ENCODE measurements around the gene HDAC9. TPM values are rescaled to one million over a fixed set of nuclear protein-coding genes. Genes with fewer than 3 reads are reported as not detected.

Gene HDAC9
- total and polyA plus RNA-seq, 7 experiments from 2014 or later = 0.08 to 32.1 (median 0.30) TPM

GRCh38 chr7:18786196-18786727 lies 290.7 kb downstream of the HDAC9 start:
- POLR2A ChIA-PET = no interaction called here
- H3K4me1 Mint-ChIP-seq = no peaks in the 10 kb centered on the region

DNA sequence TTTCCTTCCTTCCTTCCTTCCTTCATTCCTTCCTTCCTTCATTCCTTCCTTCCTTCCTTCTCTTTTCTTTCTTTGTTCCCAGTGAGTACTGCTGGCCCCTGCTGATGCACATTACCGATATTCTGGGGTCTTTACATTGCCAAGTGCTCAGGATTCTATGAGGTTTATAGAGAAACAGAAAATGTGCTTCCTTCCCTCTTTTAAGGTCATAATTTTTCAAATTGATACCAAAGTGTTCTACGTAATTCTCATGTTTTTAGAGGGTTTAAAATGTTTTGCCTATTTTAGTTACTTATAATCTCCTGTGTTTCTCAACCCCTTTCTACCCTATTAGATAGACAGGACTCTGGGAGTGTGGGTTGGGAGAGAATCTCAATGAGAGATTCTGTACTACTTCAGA lies 291.2 kb downstream of the HDAC9 start:
- ChIA-PET CTCF (no interaction called here), POLR2A (no interaction called here)
- no peaks in the 10 kb centered on the region for H3K9me3 ChIP-seq (ENCODE audit: control insufficient read depth in 2 of 3, low read length in 3 of 3)
- Mint-ChIP-seq H3K9me3 (peaks cover 0 to 17% (median 7%) of the 10 kb centered on the region in 11 donors), H3K36me3 (peaks cover 0 to 3% (median 0%) of the 10 kb centered on the region in 5 donors), H3K4me3 (no peak overlapping the region), H3K4me1 (no peaks in the 10 kb centered on the region), H3K27me3 (no peaks in the 10 kb centered on the region), H3K27ac (no peak overlapping the region)
- DNase-seq (no peak), ATAC-seq (no peak)
- H3K4me1 ChIP-seq (ENCODE audit: control insufficient read depth in 2 of 2, insufficient read depth in 2 of 2, low read length in 2 of 2) = no peaks in the 10 kb centered on the region
- no peaks in the 10 kb centered on the region for H3K27me3 ChIP-seq (ENCODE audit: control insufficient read depth in 2 of 2, insufficient read depth in 2 of 2, low read length in 2 of 2)
- no peak overlapping the region for H3K4me3 ChIP-seq (ENCODE audit: low read length)
- H3K36me3 ChIP-seq (ENCODE audit: control insufficient read depth in 2 of 3, insufficient read depth in 3 of 3, low read length in 3 of 3) = no peaks in the 10 kb centered on the region
- no peak overlapping the region for H3K27ac ChIP-seq (ENCODE audit: low read depth, low read length)
- intact Hi-C loops (cut with micrococcal nuclease) = no loop called here

More at GRCh38 chr7:18786196-18786727, 290.7 kb downstream of the HDAC9 start:
- Histone ChIP-seq H3K4me1 (ENCODE audit: control insufficient read depth in 2 of 2, insufficient read depth in 2 of 2, low read length in 2 of 2) (no peaks in the 10 kb centered on the region), H3K9me3 (ENCODE audit: control insufficient read depth in 2 of 3, low read length in 3 of 3) (no peaks in the 10 kb centered on the region), H3K36me3 (ENCODE audit: control insufficient read depth in 2 of 3, insufficient read depth in 3 of 3, low read length in 3 of 3) (no peaks in the 10 kb centered on the region), H3K27me3 (ENCODE audit: control insufficient read depth in 2 of 2, insufficient read depth in 2 of 2, low read length in 2 of 2) (no peaks in the 10 kb centered on the region), H3K27ac (ENCODE audit: low read depth, low read length) (no peak overlapping the region), H3K4me3 (ENCODE audit: low read length) (no peak overlapping the region)
- Mint-ChIP-seq H3K27ac (no peak overlapping the region), H3K9me3 (peaks cover 0 to 17% (median 7%) of the 10 kb centered on the region in 11 donors), H3K4me3 (no peak overlapping the region), H3K27me3 (no peaks in the 10 kb centered on the region), H3K36me3 (peaks cover 0 to 3% (median 0%) of the 10 kb centered on the region in 5 donors)
- CTCF ChIA-PET = interaction anchor here (1.5 kb wide), 1 partner anchor 10 kb away, joined by 3 read pairs; no protein-coding TSS in a partner anchor
- no peak for ATAC-seq
- intact Hi-C loops (cut with micrococcal nuclease) = no loop called here
- no peak for DNase-seq

DNA sequence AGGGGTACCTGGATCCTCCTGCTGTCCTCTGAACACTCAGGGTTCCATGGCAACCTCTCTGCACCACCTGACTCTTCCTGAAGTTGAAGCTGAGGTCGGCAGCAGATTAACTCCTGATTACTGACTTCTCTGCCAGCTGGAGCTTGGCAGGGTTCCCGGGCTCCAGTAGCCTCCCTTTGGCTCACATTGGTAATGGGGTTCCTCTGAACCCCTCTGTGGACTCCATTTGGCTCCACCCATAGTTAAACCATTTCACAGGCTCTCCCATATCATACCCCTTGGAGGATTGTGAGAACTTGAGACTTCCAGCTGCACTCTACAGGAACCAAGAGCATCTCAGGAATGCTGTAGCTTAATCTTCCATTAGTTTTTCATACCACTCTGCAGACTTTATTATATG lies 292.5 kb downstream of the HDAC9 start:
- no peak for DNase-seq
- intact Hi-C loops (cut with micrococcal nuclease) = no loop called here
- CTCF ChIA-PET = no interaction called here
- Mint-ChIP-seq H3K4me1 (no peaks in the 10 kb centered on the region), H3K4me3 (no peak overlapping the region), H3K27ac (no peak overlapping the region), H3K9me3 (peaks cover 0 to 17% (median 7%) of the 10 kb centered on the region in 11 donors), H3K27me3 (no peaks in the 10 kb centered on the region), H3K36me3 (peaks cover 0 to 3% (median 0%) of the 10 kb centered on the region in 5 donors)
- no peaks in the 10 kb centered on the region for H3K4me1 ChIP-seq (ENCODE audit: control insufficient read depth in 2 of 2, insufficient read depth in 2 of 2, low read length in 2 of 2)
- no peaks in the 10 kb centered on the region for H3K27me3 ChIP-seq (ENCODE audit: control insufficient read depth in 2 of 2, insufficient read depth in 2 of 2, low read length in 2 of 2)
- H3K4me3 ChIP-seq (ENCODE audit: low read length) = no peak overlapping the region
- H3K27ac ChIP-seq (ENCODE audit: low read depth, low read length) = no peak overlapping the region
- H3K36me3 ChIP-seq (ENCODE audit: control insufficient read depth in 2 of 3, insufficient read depth in 3 of 3, low read length in 3 of 3) = no peaks in the 10 kb centered on the region
- H3K9me3 ChIP-seq (ENCODE audit: control insufficient read depth in 2 of 3, low read length in 3 of 3) = no peaks in the 10 kb centered on the region
- no peak for ATAC-seq
- POLR2A ChIA-PET = no interaction called here

DNA sequence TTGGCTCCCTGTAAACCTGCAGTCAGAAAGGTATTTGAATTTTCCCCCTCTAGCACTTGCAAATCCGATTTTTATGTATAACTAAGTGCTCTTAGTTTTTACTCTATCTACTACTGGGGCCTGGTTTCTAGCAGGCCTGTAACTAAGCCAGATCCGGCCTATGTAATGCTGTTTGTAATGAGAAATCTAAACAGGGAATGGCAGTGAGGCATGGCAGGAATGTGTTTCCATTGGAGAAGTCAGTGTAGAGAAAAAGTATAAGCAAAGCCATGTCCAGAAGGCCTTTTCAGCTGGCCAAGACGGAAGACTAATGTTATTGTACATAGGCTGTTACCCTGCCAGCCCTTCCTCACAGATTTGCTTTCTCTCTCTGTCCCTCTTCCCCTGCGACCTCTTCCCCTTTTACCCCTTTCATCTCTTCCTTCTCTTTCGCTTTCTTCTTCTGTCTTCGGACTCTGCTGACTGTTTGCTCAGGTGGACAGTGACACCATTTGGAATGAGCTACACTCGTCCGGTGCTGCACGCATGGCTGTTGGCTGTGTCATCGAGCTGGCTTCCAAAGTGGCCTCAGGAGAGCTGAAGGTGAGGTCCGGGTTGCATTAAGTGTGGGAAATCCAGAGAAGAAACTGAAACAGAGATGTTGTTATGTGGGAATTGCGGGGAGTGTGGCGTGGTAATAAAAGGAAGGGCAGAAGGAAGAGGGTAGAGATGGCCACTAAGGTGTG lies 297.5 kb downstream of the HDAC9 start:
- no peak overlapping the region for H3K27ac Mint-ChIP-seq
- ChIA-PET CTCF (no interaction called here), POLR2A (no interaction called here)
- H3K36me3 Mint-ChIP-seq = peaks cover 0 to 3% (median 0%) of the 10 kb centered on the region in 5 donors
- Histone ChIP-seq H3K27me3 (ENCODE audit: control insufficient read depth in 2 of 2, insufficient read depth in 2 of 2, low read length in 2 of 2) (no peaks in the 10 kb centered on the region), H3K4me1 (ENCODE audit: control insufficient read depth in 2 of 2, insufficient read depth in 2 of 2, low read length in 2 of 2) (no peaks in the 10 kb centered on the region), H3K9me3 (ENCODE audit: control insufficient read depth in 2 of 3, low read length in 3 of 3) (no peaks in the 10 kb centered on the region), H3K4me3 (ENCODE audit: low read length) (no peak overlapping the region), H3K36me3 (ENCODE audit: control insufficient read depth in 2 of 3, insufficient read depth in 3 of 3, low read length in 3 of 3) (no peaks in the 10 kb centered on the region), H3K27ac (ENCODE audit: low read depth, low read length) (no peak overlapping the region)
- no peaks in the 10 kb centered on the region for H3K27me3 Mint-ChIP-seq
- intact Hi-C loops (cut with micrococcal nuclease) = no loop called here
- DNase-seq = no peak
- no peaks in the 10 kb centered on the region for H3K4me1 Mint-ChIP-seq
- no peak for ATAC-seq
- no peak overlapping the region for H3K4me3 Mint-ChIP-seq
- H3K9me3 Mint-ChIP-seq = peaks cover 0 to 13% (median 4%) of the 10 kb centered on the region in 11 donors

GRCh38 chr7:18796216-18796615 lies 300.7 kb downstream of the HDAC9 start:
- Mint-ChIP-seq H3K36me3 (no peaks in the 10 kb centered on the region), H3K27me3 (no peaks in the 10 kb centered on the region), H3K4me1 (no peaks in the 10 kb centered on the region), H3K4me3 (no peak overlapping the region), H3K27ac (no peak overlapping the region), H3K9me3 (peaks cover 0 to 6% (median 0%) of the 10 kb centered on the region in 11 donors)
- CTCF ChIA-PET = interaction anchor here (1.5 kb wide), 1 partner anchor 11 kb away, joined by 3 read pairs; no protein-coding TSS in a partner anchor
- intact Hi-C loops (cut with micrococcal nuclease) = no loop called here
- no peak overlapping the region for H3K27ac ChIP-seq (ENCODE audit: low read depth, low read length)
- no peak overlapping the region for H3K4me3 ChIP-seq (ENCODE audit: low read length)
- POLR2A ChIA-PET = no interaction called here
- H3K27me3 ChIP-seq (ENCODE audit: control insufficient read depth in 2 of 2, insufficient read depth in 2 of 2, low read length in 2 of 2) = no peaks in the 10 kb centered on the region
- no peaks in the 10 kb centered on the region for H3K9me3 ChIP-seq (ENCODE audit: control insufficient read depth in 2 of 3, low read length in 3 of 3)
- no peaks in the 10 kb centered on the region for H3K4me1 ChIP-seq (ENCODE audit: control insufficient read depth in 2 of 2, insufficient read depth in 2 of 2, low read length in 2 of 2)
- no peaks in the 10 kb centered on the region for H3K36me3 ChIP-seq (ENCODE audit: control insufficient read depth in 2 of 3, insufficient read depth in 3 of 3, low read length in 3 of 3)
- no peak for ATAC-seq
- no peak for DNase-seq

DNA sequence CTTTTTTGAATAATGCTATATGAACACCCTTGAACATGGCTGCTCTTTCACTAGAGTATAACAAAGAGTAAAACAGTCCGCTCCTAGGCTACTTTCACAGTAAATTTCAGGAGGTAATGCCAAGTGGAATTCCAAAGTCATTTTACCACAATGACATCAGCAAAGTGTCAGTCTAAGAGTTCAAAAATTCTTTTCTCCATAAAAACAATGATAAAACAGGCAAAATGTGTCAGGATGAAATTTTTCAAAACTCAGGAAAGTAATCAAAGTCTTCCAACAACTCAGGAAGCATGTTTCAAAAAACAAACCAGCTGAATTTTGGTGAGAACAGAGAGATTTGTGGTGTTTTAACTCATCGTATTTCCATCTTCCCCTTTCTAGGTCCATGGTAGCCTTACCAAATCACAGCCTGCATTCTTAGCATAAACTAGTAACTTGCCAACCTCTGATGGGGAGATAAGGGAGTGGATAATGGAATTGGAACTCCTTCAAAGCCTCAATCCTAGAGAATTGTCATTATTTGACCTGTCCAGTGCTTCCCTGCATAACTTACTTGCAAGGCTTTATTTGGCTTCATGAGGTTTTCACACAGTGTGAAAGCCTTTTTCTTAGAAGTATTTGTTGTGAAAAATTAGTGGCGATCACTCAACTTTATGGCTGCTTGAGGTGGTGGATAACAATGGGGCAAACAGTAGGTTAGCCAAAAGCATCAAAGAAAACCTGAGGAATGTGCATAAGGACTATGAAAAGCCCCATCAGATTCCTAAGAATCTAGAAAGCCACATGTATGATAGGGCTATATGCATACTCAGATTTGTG lies 302.7 kb downstream of the HDAC9 start:
- no peaks in the 10 kb centered on the region for H3K9me3 ChIP-seq (ENCODE audit: control insufficient read depth in 2 of 3, low read length in 3 of 3)
- DNase-seq (no peak), ATAC-seq (no peak)
- no peaks in the 10 kb centered on the region for H3K27me3 ChIP-seq (ENCODE audit: control insufficient read depth in 2 of 2, insufficient read depth in 2 of 2, low read length in 2 of 2)
- intact Hi-C loops (cut with micrococcal nuclease) = no loop called here
- H3K4me1 Mint-ChIP-seq = no peaks in the 10 kb centered on the region
- no peak overlapping the region for H3K27ac ChIP-seq (ENCODE audit: low read depth, low read length)
- no peaks in the 10 kb centered on the region for H3K4me1 ChIP-seq (ENCODE audit: control insufficient read depth in 2 of 2, insufficient read depth in 2 of 2, low read length in 2 of 2)
- ChIA-PET CTCF (no interaction called here), POLR2A (no interaction called here)
- H3K27me3 Mint-ChIP-seq = no peaks in the 10 kb centered on the region
- no peak overlapping the region for H3K27ac Mint-ChIP-seq
- H3K4me3 Mint-ChIP-seq = no peak overlapping the region
- no peak overlapping the region for H3K4me3 ChIP-seq (ENCODE audit: low read length)
- no peaks in the 10 kb centered on the region for H3K36me3 ChIP-seq (ENCODE audit: control insufficient read depth in 2 of 3, insufficient read depth in 3 of 3, low read length in 3 of 3)
- peaks cover 0 to 4% (median 0%) of the 10 kb centered on the region in 11 donors for H3K9me3 Mint-ChIP-seq
- H3K36me3 Mint-ChIP-seq = no peaks in the 10 kb centered on the region
